Upper lobe of left lung (tissue), 6 donors: ENCODE results near the gene HLA-DRB1. TPM values are rescaled to one million over a fixed set of nuclear protein-coding genes. Genes with fewer than 3 reads are reported as not detected.
"Not testable (repeated sequence)": the region's sequence is repeated elsewhere in the genome, so short reads cannot be mapped to it uniquely, and the experiment has no call there.

Experiments
- ATAC-seq, 2 donors: fragments of 200-7000 bp; cut with Tn5 transposase; one replicate each; pipeline ENCODE4 v1.9.1; 2022; ENCODE audit warnings: mild to moderate bottlenecking in 2 of 2, moderate library complexity in 2 of 2; ENCODE audit not compliant: low FRiP score in 2 of 2
- DNase-seq, 2 donors: peaks; one replicate each; pipeline ENCODE4 v3.0.0-alpha.2; 2019 to 2020
- H3K27ac ChIP-seq, 4 donors: fragments of 200-600 bp; sonication (generic); one replicate each; pipeline ENCODE4 v1.5.1; 2016 to 2019
- H3K27me3 ChIP-seq, 4 donors: fragments of 200-600 bp; sonication (generic); one replicate each; pipeline ENCODE4 v1.5.1; 2017 to 2019
- H3K36me3 ChIP-seq, 4 donors: fragments of 200-600 bp; sonication (generic); one replicate each; pipeline ENCODE4 v1.5.1; 2016 to 2019
- H3K4me1 ChIP-seq, 4 donors: fragments of 200-600 bp; sonication (generic); one replicate each; pipeline ENCODE4 v1.5.1; 2018 to 2019
- H3K4me3 ChIP-seq, 4 donors: fragments of 200-600 bp; sonication (generic); one replicate each; pipeline ENCODE4 v1.5.1; 2017 to 2019; ENCODE audit warnings: mild to moderate bottlenecking in 2 of 4, moderate library complexity in 1 of 4
- H3K9me3 ChIP-seq, 4 donors: fragments of 200-600 bp; sonication (generic); one replicate each; pipeline ENCODE4 v1.5.1; 2018 to 2019
- EP300 ChIP-seq, 4 donors: sonication (generic); formaldehyde crosslinking; IDR thresholded peaks; one replicate each; pipeline ENCODE4 v1.5.1; 2017; ENCODE audit warnings: antibody characterized with exemption in 4 of 4, control low read depth in 2 of 4
- POLR2A ChIP-seq, 4 donors: fragments of 450-650 bp; IDR thresholded peaks; one replicate each; pipeline ENCODE4 v1.5.1; 2016 to 2017; ENCODE audit warnings: antibody characterized with exemption in 4 of 4, mild to moderate bottlenecking in 2 of 4
- POLR2AphosphoS5 ChIP-seq, 2 donors: sonication (generic); formaldehyde crosslinking; IDR thresholded peaks; one replicate each; pipeline ENCODE4 v1.5.1; 2017; ENCODE audit warnings: antibody characterized with exemption in 2 of 2
- whole genome bisulfite sequencing, 2 donors: methylation state at CpG; one replicate each; pipeline ENCODE4 v1.1.5; 2017 to 2018; 5-methylcytosine and 5-hydroxymethylcytosine counted together
- total RNA-seq, 6 donors: library from RNA; depleted of rRNA in 4 of 6; stranded (reverse); fragments of >200 nt in 4 of 6; gene quantifications; one replicate each; pipeline versions ENCODE4 v1.1.0 to v1.2.1, GENCODE V29; 2016 to 2021
- TF ChIP-seq, protein P1 (sequence below), 6 experiments: fragments of 450-650 bp in 4 of 6; fragments of 200-600 bp in 2 of 6; sonication (generic) in 2 of 6; IDR thresholded peaks; one replicate each; pipeline ENCODE4 v1.5.1; 2016 to 2019; ENCODE audit warnings: antibody characterized with exemption in 6 of 6
- donor health status: DM: no; HTN: no; CAD: no; lungs with moderate emphysema.
- donor health status: DM: no; HTN: yes; CAD: no; lungs with severe emphysema.

Gene HLA-DRB1
- total RNA-seq, 6 donors from 2014 or later = 133 to 1,304 (median 370) TPM

DNA sequence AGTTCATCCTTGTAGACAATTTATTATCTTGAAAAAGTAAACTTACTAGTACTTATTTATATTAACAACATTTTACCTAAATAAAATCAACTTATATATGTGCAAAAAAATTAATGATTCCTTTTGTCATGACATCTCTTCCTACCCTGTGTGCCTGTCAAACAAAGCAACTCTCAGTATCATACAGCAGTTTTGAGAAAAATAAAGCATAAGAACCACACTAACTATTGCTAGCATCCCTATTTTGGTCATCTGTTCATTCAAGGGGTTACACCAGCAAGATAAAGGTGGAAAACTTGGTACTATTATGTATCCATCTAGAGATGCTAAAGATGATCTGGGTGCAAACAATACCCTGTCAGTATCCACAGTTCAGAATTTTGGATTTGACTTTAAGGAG, 7.4 kb upstream of the HLA-DRB1 start:
- no peak overlapping the region for H3K4me3 ChIP-seq
- no peaks in the 10 kb centered on the region for H3K4me1 ChIP-seq
- no peaks in the 10 kb centered on the region for H3K9me3 ChIP-seq
- no peaks in the 10 kb centered on the region for H3K27me3 ChIP-seq
- DNase-seq (no peak), ATAC-seq (no peak)
- TF ChIP-seq, protein P1, sequence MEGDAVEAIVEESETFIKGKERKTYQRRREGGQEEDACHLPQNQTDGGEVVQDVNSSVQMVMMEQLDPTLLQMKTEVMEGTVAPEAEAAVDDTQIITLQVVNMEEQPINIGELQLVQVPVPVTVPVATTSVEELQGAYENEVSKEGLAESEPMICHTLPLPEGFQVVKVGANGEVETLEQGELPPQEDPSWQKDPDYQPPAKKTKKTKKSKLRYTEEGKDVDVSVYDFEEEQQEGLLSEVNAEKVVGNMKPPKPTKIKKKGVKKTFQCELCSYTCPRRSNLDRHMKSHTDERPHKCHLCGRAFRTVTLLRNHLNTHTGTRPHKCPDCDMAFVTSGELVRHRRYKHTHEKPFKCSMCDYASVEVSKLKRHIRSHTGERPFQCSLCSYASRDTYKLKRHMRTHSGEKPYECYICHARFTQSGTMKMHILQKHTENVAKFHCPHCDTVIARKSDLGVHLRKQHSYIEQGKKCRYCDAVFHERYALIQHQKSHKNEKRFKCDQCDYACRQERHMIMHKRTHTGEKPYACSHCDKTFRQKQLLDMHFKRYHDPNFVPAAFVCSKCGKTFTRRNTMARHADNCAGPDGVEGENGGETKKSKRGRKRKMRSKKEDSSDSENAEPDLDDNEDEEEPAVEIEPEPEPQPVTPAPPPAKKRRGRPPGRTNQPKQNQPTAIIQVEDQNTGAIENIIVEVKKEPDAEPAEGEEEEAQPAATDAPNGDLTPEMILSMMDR (IDR thresholded peaks at IDR 0.05) = no peak
- TF ChIP-seq EP300 (IDR thresholded peaks at IDR 0.05) (no peak), POLR2AphosphoS5 (IDR thresholded peaks at IDR 0.05) (no peak), POLR2A (IDR thresholded peaks at IDR 0.05) (no peak)
- H3K36me3 ChIP-seq = no peaks in the 10 kb centered on the region
- H3K27ac ChIP-seq = no peak overlapping the region

DNA sequence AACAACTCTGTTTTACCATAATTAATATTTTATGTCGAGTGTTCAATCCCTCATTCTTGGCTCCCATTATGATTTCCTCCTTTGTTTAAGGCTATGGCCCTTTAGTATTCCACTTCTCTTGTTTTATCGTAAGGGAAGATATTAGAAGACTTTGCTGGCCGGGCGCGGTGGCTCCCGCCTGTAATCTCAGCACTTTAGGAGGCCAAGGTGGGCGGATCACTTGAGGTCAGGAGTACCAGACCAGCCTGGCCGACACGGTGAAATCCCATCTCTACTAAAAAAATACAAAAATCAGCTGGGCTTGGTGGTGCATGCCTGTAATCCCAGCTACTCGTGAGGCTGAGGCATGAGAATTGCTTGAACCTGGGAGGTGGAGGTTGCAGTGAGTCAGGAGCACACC, 1.1 kb upstream of the HLA-DRB1 start:
- not testable (repeated sequence) for DNase-seq, H3K4me1 ChIP-seq, ATAC-seq, H3K36me3 ChIP-seq, H3K27me3 ChIP-seq, H3K9me3 ChIP-seq, H3K4me3 ChIP-seq
- 65% methylated on average over 5 of the region's 10 CpGs; no CpG with 5 or more reads in 1 of the 2 donors for WGBS, 2 donors
- H3K27ac ChIP-seq = peak overlapping the region in 1 of 4 donors; percentile 66

DNA sequence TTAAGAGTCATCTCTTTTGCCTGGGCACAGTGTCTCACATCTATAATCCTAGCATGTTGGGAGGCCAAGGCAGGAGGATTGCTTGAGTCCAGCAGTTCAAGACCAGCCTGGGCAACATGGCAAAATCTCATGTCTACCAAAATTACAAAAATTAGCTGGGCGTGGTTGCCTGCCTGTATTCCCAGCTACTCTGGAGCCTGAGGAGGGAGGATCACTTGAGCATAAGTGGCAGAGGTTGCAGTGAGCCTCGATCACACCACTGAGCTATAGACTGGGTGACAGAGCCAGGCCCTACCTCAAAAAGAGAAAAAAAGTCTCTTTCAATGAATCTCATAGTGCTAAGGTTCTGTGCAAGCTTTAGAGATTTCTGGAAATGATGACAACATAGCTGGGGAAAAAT, 1.5 kb downstream of the HLA-DRB1 start:
- 46 to 71% methylated on average over 2 of the region's 2 CpGs for whole genome bisulfite sequencing, 2 donors
- Histone ChIP-seq H3K27ac (peak overlapping the region in 1 of 4 donors; percentile 80), H3K4me1 (no peaks in the 10 kb centered on the region), H3K27me3 (no peaks in the 10 kb centered on the region), H3K9me3 (no peaks in the 10 kb centered on the region), H3K4me3 (peak overlapping the region in 1 of 4 donors; percentile 38), H3K36me3 (no peaks in the 10 kb centered on the region)
- DNase-seq (no peak), ATAC-seq (no peak)
- TF ChIP-seq, protein P1 (IDR thresholded peaks at IDR 0.05) = no peak
- TF ChIP-seq EP300 (IDR thresholded peaks at IDR 0.05) = no peak
- no peak for TF ChIP-seq POLR2A (IDR thresholded peaks at IDR 0.05)
- TF ChIP-seq POLR2AphosphoS5 (IDR thresholded peaks at IDR 0.05) = no peak

DNA sequence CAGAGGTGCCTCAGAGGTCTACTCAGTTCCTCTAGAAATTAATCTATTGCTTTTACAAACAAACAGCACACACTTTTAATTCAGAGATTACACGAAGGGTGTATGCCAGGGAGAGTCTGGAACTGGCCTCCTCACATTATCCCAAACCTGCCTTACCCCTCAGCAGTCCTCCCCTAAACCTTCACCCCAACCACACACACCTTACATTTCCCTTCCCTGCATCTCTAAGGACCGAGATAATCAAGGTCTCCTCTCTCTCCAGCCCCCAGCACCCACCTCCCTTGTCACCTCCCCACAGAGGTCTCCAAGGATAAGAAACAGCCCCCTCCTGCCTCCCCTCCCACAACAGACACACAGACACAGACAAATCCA, 6.1 kb downstream of the HLA-DRB1 start:
- H3K27ac ChIP-seq = peak overlapping the region in 1 of 4 donors; percentile 78
- no peak for DNase-seq
- WGBS, 2 donors = 0 to 35% methylated on average over 2 of the region's 2 CpGs
- H3K27me3 ChIP-seq = no peaks in the 10 kb centered on the region
- no peaks in the 10 kb centered on the region for H3K9me3 ChIP-seq
- peak overlapping the region in 1 of 4 donors; percentile 35 for H3K4me3 ChIP-seq
- TF ChIP-seq EP300 (IDR thresholded peaks at IDR 0.05) (no peak), POLR2AphosphoS5 (IDR thresholded peaks at IDR 0.05) (no peak), POLR2A (IDR thresholded peaks at IDR 0.05) (no peak)
- TF ChIP-seq, protein P1 (IDR thresholded peaks at IDR 0.05) = no peak
- no peaks in the 10 kb centered on the region for H3K36me3 ChIP-seq
- no peaks in the 10 kb centered on the region for H3K4me1 ChIP-seq
- peak in 1 of 2 donors; percentile 6 for ATAC-seq

DNA sequence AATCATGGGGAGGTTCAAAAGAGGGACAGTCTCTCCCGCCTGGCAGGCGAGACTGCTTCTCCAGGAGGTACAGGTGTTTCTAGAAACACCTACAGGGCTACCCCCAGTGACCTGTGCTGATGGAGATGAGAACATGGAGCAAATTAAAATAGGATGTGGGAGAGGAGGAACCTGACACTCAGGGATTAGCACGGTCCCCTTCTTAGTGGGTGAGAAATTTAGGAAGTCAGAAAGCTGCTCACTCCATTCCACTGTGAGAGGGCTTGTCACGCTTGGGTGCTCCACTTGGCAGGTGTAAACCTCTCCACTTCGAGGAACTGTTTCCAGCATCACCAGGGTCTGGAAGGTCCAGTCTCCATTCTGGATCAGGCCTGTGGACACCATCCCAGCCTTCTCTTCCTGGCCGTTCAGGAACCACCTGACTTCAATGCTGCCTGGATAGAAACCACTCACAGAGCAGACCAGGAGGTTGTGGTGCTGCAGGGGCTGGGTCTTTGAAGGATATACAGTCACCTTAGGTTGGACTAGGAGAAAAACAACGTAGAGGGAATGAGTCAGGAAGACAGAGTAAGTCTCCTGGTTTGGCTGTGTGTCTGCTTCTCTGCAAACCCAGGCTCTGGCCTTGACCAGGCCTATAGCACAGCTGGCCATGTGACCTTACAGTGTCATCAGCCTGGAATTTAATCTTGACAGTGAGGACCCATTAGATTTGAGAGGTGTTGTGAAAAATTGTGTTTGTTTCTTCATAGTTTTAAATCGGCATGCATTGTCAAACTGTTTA, 8.1 kb downstream of the HLA-DRB1 start:
- ATAC-seq (peak in 1 of 2 donors; percentile 54), DNase-seq (no peak)
- Histone ChIP-seq H3K9me3 (no peaks in the 10 kb centered on the region), H3K36me3 (no peaks in the 10 kb centered on the region), H3K27me3 (no peaks in the 10 kb centered on the region), H3K4me1 (no peaks in the 10 kb centered on the region), H3K27ac (peak overlapping the region in 1 of 4 donors; percentile 11), H3K4me3 (no peak overlapping the region)
- TF ChIP-seq EP300 (IDR thresholded peaks at IDR 0.05) (no peak), POLR2AphosphoS5 (IDR thresholded peaks at IDR 0.05) (no peak), POLR2A (IDR thresholded peaks at IDR 0.05) (no peak)
- TF ChIP-seq, protein P1 (IDR thresholded peaks at IDR 0.05) = no peak
- WGBS, 2 donors = 39 to 41% methylated on average over 5 to 6 of the region's 8 CpGs
